ENCODE measurements around the gene ISLR.

GRCh38 chr15:74136540-74136813, 37.0 kb upstream of the ISLR start:
- TF ChIP-seq CTCF (IDR thresholded peaks at IDR 0.05; ENCODE audit: low read depth, low read length, missing input control) (no peak), EGR1 (IDR thresholded peaks at IDR 0.05; ENCODE audit: low read depth in 2 of 2) (no peak), ZBTB33 (IDR thresholded peaks at IDR 0.05) (no peak), YY1 (IDR thresholded peaks at IDR 0.05) (no peak), TAF1 (conservative IDR thresholded peaks at IDR 0.05) (no peak), JUND (IDR thresholded peaks at IDR 0.05) (no peak), RAD21 (IDR thresholded peaks at IDR 0.05) (no peak), HNF4G (IDR thresholded peaks at IDR 0.05) (no peak), HNF4A (conservative IDR thresholded peaks at IDR 0.05) (no peak)
